CD4-positive, alpha-beta T cell treated with Interleukin-12 subunit alpha and Interleukin-12 subunit beta, for 1 hour (primary cell): ENCODE results near the gene SAP30BP.

Experiments
- DNase-seq: peaks from one replicate; pipeline ENCODE4 v3.0.0-alpha.2; 2020

SAP30BP gene

GRCh38 chr17:75666959-75667790 is at the start of gene SAP30BP, which contains the start of gene RECQL5:
TSS of gene SAP30BP (plus strand) at chr17:75667338. CDS start at chr17:75667373, 35 bp downstream.
TSS of gene RECQL5 (minus strand) at chr17:75667154. CDS start at chr17:75666557, 597 bp downstream.
- DNase-seq, result peak; percentile 97

GRCh38 chr17:75617675-75618074 is 49.5 kb upstream of the SAP30BP start:
- DNase-seq, result no peak

- DNase-seq, result peak; percentile 12
Observed at GRCh38 chr17:75619506-75620431, 47.4 kb upstream of the SAP30BP start.

- DNase-seq, result no peak
Observed at GRCh38 chr17:75621489-75621888, 45.6 kb upstream of the SAP30BP start.

- no peak for DNase-seq
Observed at GRCh38 chr17:75622076-75622475, 45.1 kb upstream of the SAP30BP start.

GRCh38 chr17:75622771-75623273 is 44.3 kb upstream of the SAP30BP start:
- no peak for DNase-seq

GRCh38 chr17:75623386-75623785 is 43.8 kb upstream of the SAP30BP start:
- no peak for DNase-seq

- no peak for DNase-seq
Observed at GRCh38 chr17:75624021-75624420, 43.1 kb upstream of the SAP30BP start.

GRCh38 chr17:75624714-75625345 is 42.3 kb upstream of the SAP30BP start:
- DNase-seq, result no peak

- no peak for DNase-seq
Observed at GRCh38 chr17:75625813-75626486, 41.2 kb upstream of the SAP30BP start.

GRCh38 chr17:75626496-75627038 is 40.6 kb upstream of the SAP30BP start:
- DNase-seq, result no peak

- DNase-seq, result no peak
Observed at GRCh38 chr17:75627094-75627493, 40.0 kb upstream of the SAP30BP start.

- no peak for DNase-seq
Observed at GRCh38 chr17:75628425-75628824, 38.7 kb upstream of the SAP30BP start.

GRCh38 chr17:75629157-75629556 is 38.0 kb upstream of the SAP30BP start:
- no peak for DNase-seq

- DNase-seq, result no peak
Observed at GRCh38 chr17:75630071-75630917, 36.8 kb upstream of the SAP30BP start.

GRCh38 chr17:75631353-75631752 is 35.8 kb upstream of the SAP30BP start:
- DNase-seq, result no peak

- DNase-seq, result no peak
Observed at GRCh38 chr17:75632428-75632827, 34.7 kb upstream of the SAP30BP start.

- DNase-seq, result peak; percentile 80
Observed at GRCh38 chr17:75632863-75633485, 34.2 kb upstream of the SAP30BP start, which contains the start of gene SMIM5. TSS of gene SMIM5 (plus strand) at chr17:75633434. CDS start at chr17:75640202, 6,768 bp downstream.

- peak; percentile 46 for DNase-seq
Observed at GRCh38 chr17:75633486-75634375, 33.4 kb upstream of the SAP30BP start.
